Omental fat pad (tissue), 4 donors: Measurements from ENCODE around the gene MORN3. TPM values are rescaled to one million over a fixed set of nuclear protein-coding genes. Genes with fewer than 3 reads are reported as not detected.
"Not testable (repeated sequence)": the region's sequence is repeated elsewhere in the genome, so short reads cannot be mapped to it uniquely, and the experiment has no call there.

Experiments used
- ATAC-seq: fragments of 150-250 bp; one replicate; pipeline ENCODE4 v1.9.1; 2016; ENCODE audit warnings: mild to moderate bottlenecking, moderate library complexity; ENCODE audit not compliant: low FRiP score
- DNase-seq: peaks from one replicate; pipeline ENCODE4 v3.0.0-alpha.2; 2019; ENCODE audit warnings: low spot score
- total RNA-seq, 4 donors: library from RNA; depleted of rRNA; stranded (reverse); fragments of >200 nt; gene quantifications; one replicate each; pipeline ENCODE4 v1.1.0, GENCODE V29; 2016
- TF ChIP-seq, protein P1 (sequence below), 3 donors: fragments of 450-650 bp; IDR thresholded peaks; one replicate each; pipeline ENCODE4 v1.5.1; 2016 to 2017; ENCODE audit warnings: antibody characterized with exemption in 3 of 3, mild to moderate bottlenecking in 3 of 3, moderate library complexity in 2 of 3

MORN3 gene
- total RNA-seq, 4 donors from 2014 or later = 0.19 TPM; not detected in 3

- TF ChIP-seq, protein P1, sequence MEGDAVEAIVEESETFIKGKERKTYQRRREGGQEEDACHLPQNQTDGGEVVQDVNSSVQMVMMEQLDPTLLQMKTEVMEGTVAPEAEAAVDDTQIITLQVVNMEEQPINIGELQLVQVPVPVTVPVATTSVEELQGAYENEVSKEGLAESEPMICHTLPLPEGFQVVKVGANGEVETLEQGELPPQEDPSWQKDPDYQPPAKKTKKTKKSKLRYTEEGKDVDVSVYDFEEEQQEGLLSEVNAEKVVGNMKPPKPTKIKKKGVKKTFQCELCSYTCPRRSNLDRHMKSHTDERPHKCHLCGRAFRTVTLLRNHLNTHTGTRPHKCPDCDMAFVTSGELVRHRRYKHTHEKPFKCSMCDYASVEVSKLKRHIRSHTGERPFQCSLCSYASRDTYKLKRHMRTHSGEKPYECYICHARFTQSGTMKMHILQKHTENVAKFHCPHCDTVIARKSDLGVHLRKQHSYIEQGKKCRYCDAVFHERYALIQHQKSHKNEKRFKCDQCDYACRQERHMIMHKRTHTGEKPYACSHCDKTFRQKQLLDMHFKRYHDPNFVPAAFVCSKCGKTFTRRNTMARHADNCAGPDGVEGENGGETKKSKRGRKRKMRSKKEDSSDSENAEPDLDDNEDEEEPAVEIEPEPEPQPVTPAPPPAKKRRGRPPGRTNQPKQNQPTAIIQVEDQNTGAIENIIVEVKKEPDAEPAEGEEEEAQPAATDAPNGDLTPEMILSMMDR (IDR thresholded peaks at IDR 0.05) = no peak
- no peak for ATAC-seq
- no peak for DNase-seq
Observed at GRCh38 chr12:121678716-121679300, 9.4 kb upstream of the MORN3 start.

- ATAC-seq (no peak), DNase-seq (no peak)
- TF ChIP-seq, protein P1 (IDR thresholded peaks at IDR 0.05) = no peak
Observed at GRCh38 chr12:121678305-121678704, 8.9 kb upstream of the MORN3 start.

DNA sequence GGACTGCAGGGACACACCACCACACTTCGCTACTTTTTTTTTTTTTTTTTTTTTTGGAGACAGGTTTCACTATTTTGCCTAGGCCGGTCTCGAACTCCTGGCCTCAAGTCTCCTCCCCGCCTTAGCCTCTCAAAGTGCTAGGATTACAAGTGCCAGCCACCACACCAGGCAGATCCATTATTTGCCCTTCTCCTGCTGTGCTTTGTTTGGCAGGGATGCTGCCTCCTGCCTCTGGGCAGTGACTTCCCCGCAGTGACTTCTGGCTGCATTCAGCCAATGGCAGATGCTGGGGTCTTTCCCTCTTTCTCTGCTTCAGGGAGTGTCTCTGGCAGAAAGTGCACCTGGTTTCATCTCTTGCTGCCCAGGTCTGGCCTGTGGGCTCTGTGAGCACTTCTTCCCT is 6.7 kb upstream of the MORN3 start:
- TF ChIP-seq, protein P1 (IDR thresholded peaks at IDR 0.05) = no peak
- no peak for ATAC-seq
- no peak for DNase-seq

DNA sequence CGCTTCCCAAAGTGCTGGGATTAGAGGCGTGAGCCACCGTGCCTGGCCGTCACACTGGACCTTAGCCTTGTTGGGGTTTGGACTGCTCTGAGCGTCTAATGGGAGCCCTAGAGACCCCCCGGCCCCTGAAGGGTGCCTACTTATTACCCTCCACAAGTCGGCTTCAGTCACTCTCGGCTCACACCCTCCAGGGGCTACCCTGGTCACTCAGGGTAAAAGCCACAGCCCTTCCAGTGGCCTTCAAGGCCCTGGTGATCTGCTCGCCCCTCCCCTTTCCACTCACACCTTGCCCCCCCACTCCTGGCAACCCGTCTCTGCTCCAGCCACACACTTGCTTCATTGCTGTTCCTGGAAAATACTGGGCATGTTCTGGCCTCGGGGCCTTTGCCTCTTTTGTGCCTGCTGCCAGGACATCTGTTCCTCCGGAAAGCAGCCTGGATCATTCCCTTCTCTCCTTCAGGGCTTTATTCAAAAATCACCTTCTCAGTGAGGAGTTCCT is 3.6 kb upstream of the MORN3 start:
- DNase-seq (no peak), ATAC-seq (no peak)
- TF ChIP-seq, protein P1 (IDR thresholded peaks at IDR 0.05) = no peak

DNA sequence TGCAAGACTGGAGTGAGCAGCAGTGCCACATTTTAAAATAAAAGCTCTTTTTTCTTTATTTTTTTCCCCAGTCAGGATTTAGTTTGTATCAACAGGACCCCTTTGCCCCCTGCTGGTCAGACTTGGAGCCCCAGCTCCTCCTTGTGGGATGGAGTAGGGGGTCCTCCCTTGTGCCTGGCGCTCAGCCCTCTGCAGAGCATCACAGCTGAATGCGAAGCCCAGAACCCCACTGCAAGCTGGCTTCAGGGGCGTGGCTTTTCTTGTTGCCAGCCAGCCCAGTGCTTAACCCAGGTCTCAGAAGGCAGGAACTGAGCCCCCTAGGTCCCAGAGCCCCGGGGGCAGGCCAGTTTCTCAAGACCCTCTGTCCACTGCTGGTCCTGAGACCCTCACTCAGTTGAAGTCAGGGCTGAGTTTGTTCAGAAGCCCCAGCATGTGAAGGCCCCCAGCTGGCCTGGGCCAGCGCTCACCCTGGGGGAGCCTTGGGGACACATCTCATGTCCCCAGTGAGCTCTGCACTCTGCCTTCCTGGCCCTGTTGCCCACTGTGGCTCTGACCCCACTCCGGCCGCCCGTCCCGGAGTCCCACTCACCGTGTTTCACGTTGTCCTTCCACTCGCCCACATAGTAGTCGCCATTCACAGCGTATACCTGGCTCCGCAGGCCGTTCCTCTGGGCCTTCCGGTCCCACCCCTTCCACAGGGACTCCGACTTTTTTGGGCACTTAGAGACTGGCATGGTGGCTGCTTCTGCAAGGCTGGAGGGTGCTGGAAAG is 519 bp downstream of the MORN3 start:
- DNase-seq (no peak), ATAC-seq (no peak)
- TF ChIP-seq, protein P1 (IDR thresholded peaks at IDR 0.05) = peak in 1 of 3 donors; percentile 45

DNA sequence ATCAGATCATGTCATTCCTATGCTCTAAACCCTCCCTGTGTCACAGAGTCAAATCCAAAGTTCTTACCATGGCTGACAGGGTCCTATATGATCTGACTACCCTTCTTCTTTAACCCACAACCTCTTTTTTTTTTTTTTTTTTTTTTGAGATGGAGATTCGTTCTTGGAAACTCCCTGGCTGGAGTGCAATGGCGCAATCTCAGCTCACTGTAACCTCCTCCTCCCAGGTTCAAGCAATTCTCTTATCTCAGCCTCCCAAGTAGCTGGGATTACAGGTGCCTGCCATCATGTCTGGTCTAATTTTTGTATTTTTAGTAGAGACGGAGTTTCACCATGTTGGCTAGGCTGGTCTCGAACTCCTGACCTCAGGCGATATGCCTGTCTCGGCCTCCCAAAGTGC is 2.6 kb downstream of the MORN3 start:
- DNase-seq, ATAC-seq: not testable (repeated sequence)

DNA sequence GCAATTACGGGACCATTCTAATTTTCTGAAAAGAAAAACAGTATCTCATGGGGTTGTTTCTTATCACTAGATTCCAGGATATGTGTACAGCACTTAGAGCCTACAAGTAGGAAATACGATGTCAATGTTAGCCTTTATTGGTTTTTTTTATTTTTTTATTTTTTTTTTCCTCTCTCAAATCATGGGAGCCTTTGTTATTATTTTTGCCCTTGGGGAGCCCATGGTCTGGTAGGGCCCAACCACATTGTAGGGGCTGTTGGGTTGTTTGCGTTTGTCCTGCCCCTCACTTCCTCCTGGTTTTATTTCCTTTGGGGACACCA is 5.9 kb downstream of the MORN3 start:
- DNase-seq (no peak), ATAC-seq (no peak)
- TF ChIP-seq, protein P1 (IDR thresholded peaks at IDR 0.05) = no peak

DNA sequence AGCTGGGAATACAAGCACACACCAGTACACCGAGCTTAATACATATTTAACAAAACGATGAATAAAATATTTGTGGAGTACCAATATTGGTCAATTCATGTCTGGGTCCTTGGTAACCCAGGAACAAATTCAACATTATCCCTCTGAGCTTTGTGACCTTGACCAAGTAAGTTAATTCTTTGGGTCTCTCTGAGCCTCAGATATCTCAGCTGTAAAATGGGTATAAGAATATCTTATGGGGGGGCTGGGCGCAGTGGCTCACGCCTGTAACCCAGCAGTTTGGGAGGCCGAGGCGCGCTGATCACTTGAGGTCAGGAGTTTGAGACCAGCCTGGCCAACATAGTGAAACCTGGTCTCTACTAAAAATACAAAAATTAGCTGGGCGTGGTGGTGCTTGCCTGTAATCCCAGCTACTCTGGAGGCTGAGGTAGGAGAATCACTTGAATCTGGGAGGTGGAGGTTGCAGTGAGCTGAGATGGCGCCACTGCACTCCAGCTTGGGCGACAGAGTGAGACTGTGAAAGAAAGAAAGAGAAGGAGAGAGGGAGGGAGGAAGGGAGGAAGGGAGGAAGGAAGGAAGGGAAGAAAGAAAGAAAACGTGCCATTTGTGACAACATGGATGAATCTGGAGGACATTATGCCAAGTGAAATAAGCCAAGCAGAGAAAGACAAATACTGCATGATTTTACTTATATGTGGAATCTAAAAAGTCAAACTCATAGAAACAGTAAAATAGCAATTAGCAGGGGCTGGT is 7.9 kb downstream of the MORN3 start:
- DNase-seq, ATAC-seq: not testable (repeated sequence)
